Activated CD8-positive, alpha-beta T cell treated with anti-CD3 and anti-CD28 coated beads for 36 hours (primary cell): ENCODE data around the gene OPN1MW. TPM values are rescaled to one million over a fixed set of nuclear protein-coding genes. Genes with fewer than 3 reads are reported as not detected.
"Not testable (repeated sequence)": the region's sequence is repeated elsewhere in the genome, so short reads cannot be mapped to it uniquely, and the experiment has no call there.

Experiments
- ATAC-seq: fragments of 200-7000 bp; cut with Tn5 transposase; one replicate; pipeline ENCODE4 v1.10.0; 2021; ENCODE audit warnings: mild to moderate bottlenecking, moderate library complexity
- CTCF ChIA-PET: fragments of 350-600 bp; sonication (Branson Sonifier 250); formaldehyde crosslinking; loops from one replicate; lab custom pipeline; 2021; ENCODE audit warnings: antibody characterized with exemption; lab: Charles Lee
- POLR2A ChIA-PET: fragments of 350-600 bp; sonication (Branson Sonifier 250); formaldehyde crosslinking; loops from one replicate; lab custom pipeline; 2021; ENCODE audit warnings: antibody characterized with exemption; lab: Charles Lee
- DNase-seq: peaks from one replicate; pipeline ENCODE4 v3.0.0-alpha.2; 2020
- H3K27ac Mint-ChIP-seq: one replicate; pipeline ENCODE4 v1.8.0; 2021; ENCODE audit warnings: mild to moderate bottlenecking, mixed read lengths
- H3K27me3 Mint-ChIP-seq: one replicate; pipeline ENCODE4 v1.8.0; 2021; ENCODE audit warnings: mixed read lengths
- H3K36me3 Mint-ChIP-seq: one replicate; pipeline ENCODE4 v1.8.0; 2021; ENCODE audit warnings: low read depth, mixed read lengths
- H3K4me1 Mint-ChIP-seq: one replicate; pipeline ENCODE4 v1.8.0; 2021; ENCODE audit warnings: low read depth, mixed read lengths
- H3K4me3 Mint-ChIP-seq: one replicate; pipeline ENCODE4 v1.8.0; 2021; ENCODE audit warnings: mild to moderate bottlenecking, moderate library complexity, mixed read lengths
- H3K9me3 Mint-ChIP-seq: one replicate; pipeline ENCODE4 v1.8.0; 2021; ENCODE audit warnings: mixed read lengths
- intact Hi-C: fragments of 100-400 bp; cut with micrococcal nuclease; formaldehyde crosslinking; loops from one replicate; pipeline ENCODE4 v1.10.0; 2022
- total RNA-seq, 2 experiments: library from RNA; stranded (reverse); gene quantifications; one replicate each; pipeline ENCODE4 v1.2.3, GENCODE V29; 2021

Gene OPN1MW
- total RNA-seq, 2 experiments from 2014 or later, result not detected

DNA sequence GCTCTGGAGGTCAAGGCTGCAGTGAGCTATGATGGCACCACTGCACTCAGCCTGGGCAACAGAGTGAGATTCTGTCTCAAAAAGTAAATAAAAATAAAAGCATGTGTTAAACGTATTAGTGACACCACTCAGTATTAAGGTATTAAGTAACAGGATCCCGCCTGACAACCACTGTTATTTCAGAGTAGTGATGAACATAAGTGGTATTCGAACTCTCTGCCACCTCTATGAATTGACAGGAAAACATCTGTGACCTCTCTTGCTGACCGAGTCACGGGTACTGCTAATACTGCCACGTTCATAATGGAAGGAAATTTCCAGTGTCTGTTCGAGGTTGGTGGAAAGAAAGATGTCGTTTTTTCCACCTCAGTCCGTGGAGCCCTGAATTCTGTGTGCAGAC is 44.3 kb downstream of the OPN1MW start:
- H3K36me3 Mint-ChIP-seq, H3K27ac Mint-ChIP-seq, intact Hi-C loops, DNase-seq, CTCF ChIA-PET, H3K27me3 Mint-ChIP-seq, H3K4me1 Mint-ChIP-seq, POLR2A ChIA-PET, H3K4me3 Mint-ChIP-seq, ATAC-seq, H3K9me3 Mint-ChIP-seq: not testable (repeated sequence)

DNA sequence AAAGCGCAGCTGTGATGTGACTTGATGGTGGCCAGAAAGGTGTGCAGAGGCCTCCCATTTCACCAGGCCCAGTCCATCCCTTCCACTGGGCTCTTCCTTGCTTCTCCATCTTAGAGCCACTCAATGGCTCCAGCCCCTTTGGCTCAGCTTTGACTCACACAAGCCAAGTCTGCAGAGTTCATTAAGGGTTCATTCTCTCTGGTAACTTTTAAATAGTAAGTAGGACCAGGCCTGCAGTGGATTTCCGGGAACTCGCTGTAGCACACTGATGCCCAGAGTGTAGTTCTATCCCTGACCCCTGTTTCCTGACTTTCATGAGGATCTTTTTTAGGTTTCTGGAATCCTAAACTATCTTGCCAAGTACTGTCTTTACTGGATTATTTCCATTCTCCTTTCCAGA is 49.0 kb downstream of the OPN1MW start:
- H3K27ac Mint-ChIP-seq, intact Hi-C loops, H3K36me3 Mint-ChIP-seq, H3K4me3 Mint-ChIP-seq, POLR2A ChIA-PET, H3K4me1 Mint-ChIP-seq, CTCF ChIA-PET, DNase-seq, ATAC-seq, H3K9me3 Mint-ChIP-seq, H3K27me3 Mint-ChIP-seq: not testable (repeated sequence)

DNA sequence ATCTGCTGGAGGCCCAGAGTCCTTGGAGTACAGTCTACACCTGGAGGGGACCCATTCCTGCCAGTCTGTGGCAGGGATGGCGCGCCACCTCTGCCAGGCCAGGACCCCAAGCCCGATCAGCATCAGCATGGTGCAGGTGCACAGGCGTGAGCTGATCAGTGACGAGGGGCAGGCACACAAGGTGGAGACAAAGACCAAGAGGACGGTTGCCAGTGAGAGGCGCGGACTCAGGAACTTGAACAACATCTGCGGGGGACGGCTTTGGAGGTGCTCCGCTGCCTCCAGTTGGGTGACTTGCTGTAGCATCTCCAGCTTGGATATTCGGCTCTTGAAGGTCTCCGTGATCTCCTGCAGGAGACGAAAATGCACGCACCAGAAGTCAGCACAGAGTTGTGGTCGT is 51.2 kb downstream of the OPN1MW start:
- H3K27ac Mint-ChIP-seq, ATAC-seq, H3K4me3 Mint-ChIP-seq, DNase-seq, H3K9me3 Mint-ChIP-seq, H3K27me3 Mint-ChIP-seq, H3K4me1 Mint-ChIP-seq, H3K36me3 Mint-ChIP-seq, CTCF ChIA-PET, POLR2A ChIA-PET, intact Hi-C loops: not testable (repeated sequence)

DNA sequence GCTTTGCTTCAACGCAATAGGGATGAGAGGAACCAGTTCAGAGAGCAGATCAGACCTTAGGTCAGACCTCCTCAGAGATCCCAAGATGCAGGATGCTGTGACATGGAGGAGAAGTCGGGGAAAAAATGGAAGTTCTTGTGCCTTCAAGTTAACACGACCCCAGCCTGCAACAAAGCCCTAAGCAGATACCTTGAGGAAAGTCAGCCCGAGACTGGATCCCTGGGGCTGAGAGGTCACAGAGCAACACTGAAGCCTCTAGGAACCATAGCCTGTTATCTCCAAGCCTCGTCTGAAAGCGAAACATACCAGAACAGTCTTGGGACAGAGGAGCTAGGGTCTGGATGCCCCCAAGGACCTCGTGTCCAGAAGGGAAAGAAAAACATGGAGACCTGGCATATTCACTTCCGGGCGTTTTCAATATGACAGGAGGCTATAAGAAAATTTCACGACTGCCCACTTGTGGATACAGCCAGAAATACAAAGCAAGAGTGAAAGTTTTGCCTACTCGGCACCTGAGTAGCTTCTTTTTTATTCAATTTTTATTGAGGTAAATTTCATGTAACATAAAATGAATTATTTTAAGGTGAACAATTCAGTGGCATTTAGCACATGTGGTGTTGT is 56.7 kb downstream of the OPN1MW start:
- H3K4me1 Mint-ChIP-seq, H3K27ac Mint-ChIP-seq, ATAC-seq, CTCF ChIA-PET, H3K9me3 Mint-ChIP-seq, H3K36me3 Mint-ChIP-seq, intact Hi-C loops, DNase-seq, H3K27me3 Mint-ChIP-seq, POLR2A ChIA-PET, H3K4me3 Mint-ChIP-seq: not testable (repeated sequence)

DNA sequence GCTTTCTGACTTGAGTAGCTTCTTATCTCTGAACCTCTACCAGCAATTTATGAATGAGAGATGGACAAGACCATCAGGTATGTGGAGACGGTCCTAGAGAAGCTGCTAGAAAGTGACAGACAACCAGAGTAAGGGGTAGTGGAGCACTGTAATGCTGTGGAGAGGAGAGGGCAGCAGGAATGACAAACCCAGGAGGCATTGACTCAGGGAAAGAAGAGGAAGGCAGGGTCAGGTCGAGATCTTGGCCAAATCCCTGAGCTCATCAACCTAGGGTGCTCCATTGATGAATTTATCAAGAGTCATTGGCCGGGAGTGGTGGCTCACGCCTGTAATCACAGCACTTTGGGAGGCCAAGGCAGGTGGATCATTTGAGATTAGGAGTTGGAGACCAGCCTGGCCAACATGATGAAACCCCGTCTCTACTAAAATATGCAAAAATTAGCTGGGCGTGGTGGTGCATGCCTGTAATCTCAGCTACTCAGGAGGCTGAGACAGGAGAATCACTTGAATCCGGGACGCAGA is 57.6 kb downstream of the OPN1MW start:
- POLR2A ChIA-PET, DNase-seq: not testable (repeated sequence)

More for the DNA sequence above, 57.6 kb downstream of the OPN1MW start:
- H3K4me3 Mint-ChIP-seq, ATAC-seq, H3K9me3 Mint-ChIP-seq, H3K27me3 Mint-ChIP-seq, intact Hi-C loops, H3K4me1 Mint-ChIP-seq, CTCF ChIA-PET, H3K36me3 Mint-ChIP-seq, H3K27ac Mint-ChIP-seq: not testable (repeated sequence)

Other genes with a start within 250 kb of the OPN1MW start
- gene NAA10, start 247.6 kb upstream of the OPN1MW start, total RNA-seq, result 100 to 1,000 TPM; 123 to 136 TPM
- gene RENBP, start 238.0 kb upstream of the OPN1MW start, total RNA-seq, result 10 to 100 TPM; 14.3 to 15.8 TPM
- 100 to 1,000 TPM; 115 to 116 TPM for gene HCFC1, start 210.8 kb upstream of the OPN1MW start, total RNA-seq
- gene TMEM187, start 209.8 kb upstream of the OPN1MW start, total RNA-seq, result 1 to 10 TPM; 4.4 to 4.5 TPM
- gene IRAK1, start 162.7 kb upstream of the OPN1MW start, total RNA-seq, result 100 to 1,000 TPM; 134 to 136 TPM
- 10 to 100 TPM; 63.7 to 65.1 TPM for gene MECP2, start 84.9 kb upstream of the OPN1MW start, total RNA-seq
- not detected for gene OPN1LW, start 38.4 kb upstream of the OPN1MW start, total RNA-seq
- gene OPN1MW2, start 37.2 kb downstream of the OPN1MW start, total RNA-seq, result not detected
- gene OPN1MW3, start 75.0 kb downstream of the OPN1MW start, total RNA-seq, result not detected
- not detected for gene TEX28, start 112.5 kb downstream of the OPN1MW start, total RNA-seq
- 1 to 10 TPM in 1 of 2 experiments, under 1 TPM in 1; 0.67 to 1.0 TPM for gene TKTL1, start 113.2 kb downstream of the OPN1MW start, total RNA-seq
- 1,000 to 10,000 TPM; 1,057 to 1,091 TPM for gene FLNA, start 192.0 kb downstream of the OPN1MW start, total RNA-seq
- gene EMD, start 196.7 kb downstream of the OPN1MW start, total RNA-seq, result 10 to 100 TPM; 92.4 to 96.6 TPM
- 1,000 to 10,000 TPM; 3,574 to 3,675 TPM for gene RPL10, start 215.8 kb downstream of the OPN1MW start, total RNA-seq
- 10 to 100 TPM in 1 of 2 experiments, 1 to 10 TPM in 1; 9.4 to 10.3 TPM for gene DNASE1L1, start 226.7 kb downstream of the OPN1MW start, total RNA-seq
- 10 to 100 TPM; 49.8 to 53.4 TPM for gene TAFAZZIN, start 228.9 kb downstream of the OPN1MW start, total RNA-seq
- gene ATP6AP1, start 246.1 kb downstream of the OPN1MW start, total RNA-seq, result 10 to 100 TPM; 21.3 to 22.5 TPM